Neural cell (in vitro differentiated cells): Measurements from ENCODE around the gene TCF4.

Source experiments
- EP300 ChIP-seq: fragments of 450-650 bp; conservative IDR thresholded peaks from 2 replicates; pipeline ENCODE4 v1.6.1; 2014; ENCODE audit warnings: antibody characterized with exemption, mild to moderate bottlenecking, moderate library complexity; ENCODE audit not compliant: poor library complexity, severe bottlenecking
- EZH2 ChIP-seq: fragments of 200-600, 300-800 bp; shearing (Covaris generic), sonication (generic); IDR thresholded peaks from 2 replicates; pipeline ENCODE4 v1.6.1; 2014; ENCODE audit warnings: antibody characterized with exemption, low read length, borderline replicate concordance, mild to moderate bottlenecking; ENCODE audit not compliant: insufficient read depth, poor library complexity, severe bottlenecking
- POLR2AphosphoS5 ChIP-seq: IDR thresholded peaks from 2 replicates; pipeline ENCODE4 v1.6.1; 2012
- RAD21 ChIP-seq: fragments of 450-650 bp; conservative IDR thresholded peaks from 2 replicates; pipeline ENCODE4 v1.6.1; 2014; ENCODE audit warnings: antibody characterized with exemption, mild to moderate bottlenecking, moderate library complexity
- TAF1 ChIP-seq: IDR thresholded peaks from 2 replicates; pipeline ENCODE4 v1.6.1; 2012; ENCODE audit warnings: low read depth
- TF ChIP-seq, protein P1 (sequence below): fragments of 450-650 bp; IDR thresholded peaks from 2 replicates; pipeline ENCODE4 v1.5.1; 2014; ENCODE audit warnings: antibody characterized with exemption, mild to moderate bottlenecking, moderate library complexity; ENCODE audit not compliant: poor library complexity, severe bottlenecking
- TF ChIP-seq, protein P2 (sequence below): IDR thresholded peaks from 2 replicates; pipeline ENCODE4 v1.6.1; 2012; ENCODE audit warnings: borderline replicate concordance

DNA sequence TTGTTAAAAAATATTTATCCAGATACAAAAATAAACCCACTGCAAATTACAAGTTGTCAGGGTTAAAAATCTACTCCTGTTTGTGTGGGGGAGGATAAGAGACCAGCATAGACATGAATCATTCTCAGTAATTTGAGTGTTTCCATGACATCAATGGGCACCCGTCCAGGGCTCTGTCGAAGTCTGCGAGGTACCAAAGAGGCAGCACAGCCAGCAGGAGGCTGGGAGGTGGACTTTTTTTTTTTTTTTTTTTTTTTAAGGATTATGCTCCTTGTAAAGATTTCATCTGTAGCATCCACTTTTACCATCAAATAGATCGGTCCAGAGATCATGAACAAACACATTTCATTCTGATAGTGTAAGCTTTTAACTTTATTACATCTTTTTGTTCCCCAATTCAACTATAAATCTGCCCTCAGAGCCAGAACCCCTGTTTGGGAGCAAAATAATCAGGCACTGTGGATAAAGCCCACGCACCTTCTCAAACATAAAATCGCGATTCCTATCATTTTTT lies 182.0 kb downstream of the TCF4 start:
- TF ChIP-seq, protein P1, sequence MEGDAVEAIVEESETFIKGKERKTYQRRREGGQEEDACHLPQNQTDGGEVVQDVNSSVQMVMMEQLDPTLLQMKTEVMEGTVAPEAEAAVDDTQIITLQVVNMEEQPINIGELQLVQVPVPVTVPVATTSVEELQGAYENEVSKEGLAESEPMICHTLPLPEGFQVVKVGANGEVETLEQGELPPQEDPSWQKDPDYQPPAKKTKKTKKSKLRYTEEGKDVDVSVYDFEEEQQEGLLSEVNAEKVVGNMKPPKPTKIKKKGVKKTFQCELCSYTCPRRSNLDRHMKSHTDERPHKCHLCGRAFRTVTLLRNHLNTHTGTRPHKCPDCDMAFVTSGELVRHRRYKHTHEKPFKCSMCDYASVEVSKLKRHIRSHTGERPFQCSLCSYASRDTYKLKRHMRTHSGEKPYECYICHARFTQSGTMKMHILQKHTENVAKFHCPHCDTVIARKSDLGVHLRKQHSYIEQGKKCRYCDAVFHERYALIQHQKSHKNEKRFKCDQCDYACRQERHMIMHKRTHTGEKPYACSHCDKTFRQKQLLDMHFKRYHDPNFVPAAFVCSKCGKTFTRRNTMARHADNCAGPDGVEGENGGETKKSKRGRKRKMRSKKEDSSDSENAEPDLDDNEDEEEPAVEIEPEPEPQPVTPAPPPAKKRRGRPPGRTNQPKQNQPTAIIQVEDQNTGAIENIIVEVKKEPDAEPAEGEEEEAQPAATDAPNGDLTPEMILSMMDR: no peak
- TF ChIP-seq RAD21: no peak
- TF ChIP-seq EZH2: no peak
- TF ChIP-seq EP300: no peak
- TF ChIP-seq, protein P2, sequence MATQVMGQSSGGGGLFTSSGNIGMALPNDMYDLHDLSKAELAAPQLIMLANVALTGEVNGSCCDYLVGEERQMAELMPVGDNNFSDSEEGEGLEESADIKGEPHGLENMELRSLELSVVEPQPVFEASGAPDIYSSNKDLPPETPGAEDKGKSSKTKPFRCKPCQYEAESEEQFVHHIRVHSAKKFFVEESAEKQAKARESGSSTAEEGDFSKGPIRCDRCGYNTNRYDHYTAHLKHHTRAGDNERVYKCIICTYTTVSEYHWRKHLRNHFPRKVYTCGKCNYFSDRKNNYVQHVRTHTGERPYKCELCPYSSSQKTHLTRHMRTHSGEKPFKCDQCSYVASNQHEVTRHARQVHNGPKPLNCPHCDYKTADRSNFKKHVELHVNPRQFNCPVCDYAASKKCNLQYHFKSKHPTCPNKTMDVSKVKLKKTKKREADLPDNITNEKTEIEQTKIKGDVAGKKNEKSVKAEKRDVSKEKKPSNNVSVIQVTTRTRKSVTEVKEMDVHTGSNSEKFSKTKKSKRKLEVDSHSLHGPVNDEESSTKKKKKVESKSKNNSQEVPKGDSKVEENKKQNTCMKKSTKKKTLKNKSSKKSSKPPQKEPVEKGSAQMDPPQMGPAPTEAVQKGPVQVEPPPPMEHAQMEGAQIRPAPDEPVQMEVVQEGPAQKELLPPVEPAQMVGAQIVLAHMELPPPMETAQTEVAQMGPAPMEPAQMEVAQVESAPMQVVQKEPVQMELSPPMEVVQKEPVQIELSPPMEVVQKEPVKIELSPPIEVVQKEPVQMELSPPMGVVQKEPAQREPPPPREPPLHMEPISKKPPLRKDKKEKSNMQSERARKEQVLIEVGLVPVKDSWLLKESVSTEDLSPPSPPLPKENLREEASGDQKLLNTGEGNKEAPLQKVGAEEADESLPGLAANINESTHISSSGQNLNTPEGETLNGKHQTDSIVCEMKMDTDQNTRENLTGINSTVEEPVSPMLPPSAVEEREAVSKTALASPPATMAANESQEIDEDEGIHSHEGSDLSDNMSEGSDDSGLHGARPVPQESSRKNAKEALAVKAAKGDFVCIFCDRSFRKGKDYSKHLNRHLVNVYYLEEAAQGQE: no peak
- TF ChIP-seq POLR2AphosphoS5: no peak
- TF ChIP-seq TAF1: no peak
